ENCODE data around the gene OSTC.

OSTC gene

GRCh38 chr4:108622828-108623227 is 27.6 kb upstream of the OSTC start:
- DNase-seq (ENCODE audit: low spot score in 2 of 2) (no peak), ATAC-seq (replicated peaks; ENCODE audit: extremely low read depth, poor library complexity, severe bottlenecking) (no peak)
- H3K27me3 Mint-ChIP-seq: no peaks in the 10 kb centered on the region
- no peaks in the 10 kb centered on the region for H3K9me3 Mint-ChIP-seq
- H3K36me3 Mint-ChIP-seq (ENCODE audit: insufficient read depth): peaks cover 66% of the 10 kb centered on the region
- peaks cover 42% of the 10 kb centered on the region for H3K4me1 Mint-ChIP-seq
- peak overlapping the region; percentile 2 for H3K4me3 Mint-ChIP-seq
- peak overlapping the region; percentile 83 for H3K27ac Mint-ChIP-seq (ENCODE audit: low read depth)

DNA sequence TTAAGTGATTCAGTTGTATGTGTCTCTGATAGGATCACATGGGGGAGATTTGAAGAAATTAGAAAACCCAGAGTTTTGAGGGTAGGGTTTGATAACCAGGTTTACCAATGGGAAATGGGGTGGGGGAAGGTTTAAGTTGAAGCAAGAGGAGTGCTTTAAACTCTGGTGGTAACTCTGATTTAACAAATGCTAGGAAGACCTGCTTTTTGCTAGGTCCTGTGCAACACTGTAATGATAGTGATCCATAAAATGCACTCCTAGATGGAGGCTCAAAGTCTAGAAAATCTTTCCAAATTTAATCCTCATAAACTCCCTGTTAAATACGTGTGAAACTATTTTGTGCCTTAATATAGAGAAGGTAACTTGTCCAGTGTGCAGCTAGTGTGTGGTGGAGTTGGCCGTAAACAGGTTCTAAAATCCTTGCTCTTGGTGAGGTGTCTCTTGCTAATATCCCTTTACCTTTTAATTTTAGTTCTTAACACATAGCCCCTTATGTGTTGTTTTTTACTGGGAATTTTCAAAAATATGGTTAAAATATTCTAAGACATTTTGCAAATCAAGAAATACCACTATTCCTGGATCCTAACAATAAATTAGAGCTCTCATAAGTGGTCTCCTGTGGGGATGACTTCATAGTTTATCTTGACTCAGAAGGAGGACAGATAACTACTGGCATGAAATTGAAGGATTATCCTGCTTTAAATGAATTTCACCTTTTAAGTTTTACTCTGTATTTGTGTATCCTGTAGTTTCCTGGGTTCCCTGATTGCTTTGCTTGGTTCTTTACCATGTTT is 25.9 kb upstream of the OSTC start:
- no peak for DNase-seq (ENCODE audit: low spot score in 2 of 2)
- H3K4me1 Mint-ChIP-seq: peaks cover 33% of the 10 kb centered on the region
- H3K9me3 Mint-ChIP-seq: no peaks in the 10 kb centered on the region
- ATAC-seq (replicated peaks; ENCODE audit: extremely low read depth, poor library complexity, severe bottlenecking): no peak
- H3K27me3 Mint-ChIP-seq: no peaks in the 10 kb centered on the region
- no peak overlapping the region for H3K4me3 Mint-ChIP-seq
- H3K27ac Mint-ChIP-seq (ENCODE audit: low read depth): peak overlapping the region; percentile 61
- H3K36me3 Mint-ChIP-seq (ENCODE audit: insufficient read depth): peaks cover 72% of the 10 kb centered on the region

DNA sequence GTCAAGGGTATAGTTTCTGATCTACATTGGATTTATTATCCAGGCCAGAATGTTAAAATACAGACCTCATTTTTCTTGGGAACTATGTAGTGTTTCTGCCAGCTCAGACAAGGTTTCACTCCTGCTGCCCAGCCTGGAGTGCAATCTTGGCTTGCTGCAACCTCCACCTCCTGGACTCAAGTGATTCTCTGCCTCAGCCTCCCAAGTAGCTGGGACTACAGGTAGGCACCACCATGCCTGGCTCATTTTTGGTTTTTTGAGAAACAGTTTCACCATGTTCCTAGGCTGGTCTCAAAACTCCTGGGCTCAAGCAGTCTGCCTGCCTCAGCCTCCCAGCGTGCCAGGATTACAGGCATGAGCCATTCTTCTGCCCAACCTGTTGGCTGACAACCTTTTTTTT is 24.3 kb upstream of the OSTC start:
- no peaks in the 10 kb centered on the region for H3K27me3 Mint-ChIP-seq
- no peaks in the 10 kb centered on the region for H3K9me3 Mint-ChIP-seq
- peaks cover 75% of the 10 kb centered on the region for H3K36me3 Mint-ChIP-seq (ENCODE audit: insufficient read depth)
- no peak overlapping the region for H3K4me3 Mint-ChIP-seq
- DNase-seq (ENCODE audit: low spot score in 2 of 2): no peak
- H3K4me1 Mint-ChIP-seq: peaks cover 22% of the 10 kb centered on the region
- H3K27ac Mint-ChIP-seq (ENCODE audit: low read depth): no peak overlapping the region
- no peak for ATAC-seq (replicated peaks; ENCODE audit: extremely low read depth, poor library complexity, severe bottlenecking)

DNA sequence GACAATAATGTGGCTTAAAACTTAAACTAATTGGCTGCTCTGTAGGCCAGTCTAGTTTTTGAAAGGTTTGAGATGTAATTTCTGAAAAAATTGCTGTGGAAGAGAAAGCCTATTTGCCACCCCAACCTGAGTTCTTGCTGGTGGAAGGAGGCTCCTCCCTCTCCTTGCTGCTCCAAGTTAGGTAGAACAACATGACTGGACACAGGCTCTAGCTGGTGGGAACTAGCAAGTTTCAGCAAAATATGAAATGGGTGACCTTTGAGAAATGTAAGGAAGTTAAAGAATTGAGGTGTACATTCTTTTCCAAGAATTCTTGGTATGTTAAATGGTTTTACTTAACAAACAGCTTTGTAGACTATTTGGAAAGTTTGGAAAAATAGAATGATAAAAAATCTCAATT is 22.0 kb upstream of the OSTC start:
- DNase-seq (ENCODE audit: low spot score in 2 of 2) (no peak), ATAC-seq (replicated peaks; ENCODE audit: extremely low read depth, poor library complexity, severe bottlenecking) (no peak)
- H3K27ac Mint-ChIP-seq (ENCODE audit: low read depth): no peak overlapping the region
- H3K4me3 Mint-ChIP-seq: no peak overlapping the region
- H3K4me1 Mint-ChIP-seq: peaks cover 10% of the 10 kb centered on the region
- no peaks in the 10 kb centered on the region for H3K27me3 Mint-ChIP-seq
- H3K36me3 Mint-ChIP-seq (ENCODE audit: insufficient read depth): peaks cover 70% of the 10 kb centered on the region
- no peaks in the 10 kb centered on the region for H3K9me3 Mint-ChIP-seq

DNA sequence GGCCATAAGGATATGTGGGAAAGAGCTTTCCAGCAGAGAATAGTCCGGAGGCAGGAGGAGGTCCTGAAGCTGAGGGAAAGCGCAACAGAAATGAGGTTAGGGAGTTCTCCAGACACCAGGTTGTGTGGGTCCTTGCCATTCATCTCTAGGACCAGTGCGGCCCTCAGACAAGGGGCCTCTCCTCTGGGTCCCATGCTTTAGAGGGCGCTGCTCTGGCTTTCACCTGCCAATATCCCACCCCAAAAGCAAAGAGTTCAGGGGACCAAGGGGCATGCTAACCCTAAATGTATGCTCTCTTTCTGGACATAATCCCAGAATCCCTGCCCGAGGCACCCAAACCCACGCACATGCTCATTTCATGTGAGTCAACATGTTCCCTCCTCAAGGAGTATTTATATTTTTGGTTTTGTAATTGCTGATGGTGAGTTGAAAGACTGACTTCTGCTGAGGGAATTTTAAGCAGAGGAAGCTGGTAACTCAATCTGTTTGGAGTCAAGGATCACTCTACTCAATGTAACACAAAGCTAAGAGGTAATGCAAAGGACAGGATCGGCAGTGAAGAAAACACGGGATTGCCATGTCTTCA is 15.2 kb upstream of the OSTC start:
- no peak for DNase-seq (ENCODE audit: low spot score in 2 of 2)
- H3K4me3 Mint-ChIP-seq: no peak overlapping the region
- ATAC-seq (replicated peaks; ENCODE audit: extremely low read depth, poor library complexity, severe bottlenecking): no peak
- H3K36me3 Mint-ChIP-seq (ENCODE audit: insufficient read depth): peaks cover 35% of the 10 kb centered on the region
- no peaks in the 10 kb centered on the region for H3K27me3 Mint-ChIP-seq
- H3K9me3 Mint-ChIP-seq: no peaks in the 10 kb centered on the region
- H3K4me1 Mint-ChIP-seq: no peaks in the 10 kb centered on the region
- H3K27ac Mint-ChIP-seq (ENCODE audit: low read depth): no peak overlapping the region

- Mint-ChIP-seq H3K9me3 (no peaks in the 10 kb centered on the region), H3K4me3 (no peak overlapping the region), H3K27ac (ENCODE audit: low read depth) (no peak overlapping the region), H3K36me3 (ENCODE audit: insufficient read depth) (peaks cover 26% of the 10 kb centered on the region), H3K27me3 (no peaks in the 10 kb centered on the region), H3K4me1 (no peaks in the 10 kb centered on the region)
- DNase-seq (ENCODE audit: low spot score in 2 of 2) (no peak), ATAC-seq (replicated peaks; ENCODE audit: extremely low read depth, poor library complexity, severe bottlenecking) (no peak)
Observed at GRCh38 chr4:108636246-108636645, 14.2 kb upstream of the OSTC start.

GRCh38 chr4:108637856-108638255 is 12.5 kb upstream of the OSTC start:
- Mint-ChIP-seq H3K36me3 (ENCODE audit: insufficient read depth) (peaks cover 19% of the 10 kb centered on the region), H3K4me1 (no peaks in the 10 kb centered on the region), H3K27me3 (no peaks in the 10 kb centered on the region), H3K4me3 (no peak overlapping the region), H3K9me3 (no peaks in the 10 kb centered on the region), H3K27ac (ENCODE audit: low read depth) (no peak overlapping the region)
- ATAC-seq (replicated peaks; ENCODE audit: extremely low read depth, poor library complexity, severe bottlenecking): no peak
- no peak for DNase-seq (ENCODE audit: low spot score in 2 of 2)

GRCh38 chr4:108644237-108644636 is 6.2 kb upstream of the OSTC start:
- DNase-seq (ENCODE audit: low spot score in 2 of 2): no peak
- H3K9me3 Mint-ChIP-seq: no peaks in the 10 kb centered on the region
- no peaks in the 10 kb centered on the region for H3K36me3 Mint-ChIP-seq (ENCODE audit: insufficient read depth)
- no peaks in the 10 kb centered on the region for H3K4me1 Mint-ChIP-seq
- ATAC-seq (replicated peaks; ENCODE audit: extremely low read depth, poor library complexity, severe bottlenecking): no peak
- H3K4me3 Mint-ChIP-seq: no peak overlapping the region
- H3K27me3 Mint-ChIP-seq: no peaks in the 10 kb centered on the region
- H3K27ac Mint-ChIP-seq (ENCODE audit: low read depth): no peak overlapping the region

GRCh38 chr4:108646706-108647105 is 3.7 kb upstream of the OSTC start:
- H3K27me3 Mint-ChIP-seq: no peaks in the 10 kb centered on the region
- no peaks in the 10 kb centered on the region for H3K9me3 Mint-ChIP-seq
- peaks cover 19% of the 10 kb centered on the region for H3K4me1 Mint-ChIP-seq
- H3K27ac Mint-ChIP-seq (ENCODE audit: low read depth): no peak overlapping the region
- ATAC-seq (replicated peaks; ENCODE audit: extremely low read depth, poor library complexity, severe bottlenecking) (no peak), DNase-seq (ENCODE audit: low spot score in 2 of 2) (no peak)
- peaks cover 7% of the 10 kb centered on the region for H3K36me3 Mint-ChIP-seq (ENCODE audit: insufficient read depth)
- H3K4me3 Mint-ChIP-seq: no peak overlapping the region

GRCh38 chr4:108649863-108650211 is 562 bp upstream of the OSTC start:
- Mint-ChIP-seq H3K36me3 (ENCODE audit: insufficient read depth) (peaks cover 10% of the 10 kb centered on the region), H3K4me1 (peaks cover 38% of the 10 kb centered on the region)
- no peak for ATAC-seq (replicated peaks; ENCODE audit: extremely low read depth, poor library complexity, severe bottlenecking)

GRCh38 chr4:108651014-108651791 is 804 bp downstream of the OSTC start:
- no peak for ATAC-seq (replicated peaks; ENCODE audit: extremely low read depth, poor library complexity, severe bottlenecking)
- Mint-ChIP-seq H3K36me3 (ENCODE audit: insufficient read depth) (peaks cover 15% of the 10 kb centered on the region), H3K4me3 (peak overlapping the region; percentile 97), H3K9me3 (no peaks in the 10 kb centered on the region), H3K4me1 (peaks cover 38% of the 10 kb centered on the region), H3K27me3 (no peaks in the 10 kb centered on the region), H3K27ac (ENCODE audit: low read depth) (peak overlapping the region; percentile 97)
- DNase-seq (ENCODE audit: low spot score in 2 of 2): no peak

More at GRCh38 chr4:108649863-108650211, 562 bp upstream of the OSTC start:
- no peak for DNase-seq (ENCODE audit: low spot score in 2 of 2)
- Mint-ChIP-seq H3K27me3 (no peaks in the 10 kb centered on the region), H3K27ac (ENCODE audit: low read depth) (peak overlapping the region; percentile 97), H3K4me3 (peak overlapping the region; percentile 97), H3K9me3 (no peaks in the 10 kb centered on the region)

DNA sequence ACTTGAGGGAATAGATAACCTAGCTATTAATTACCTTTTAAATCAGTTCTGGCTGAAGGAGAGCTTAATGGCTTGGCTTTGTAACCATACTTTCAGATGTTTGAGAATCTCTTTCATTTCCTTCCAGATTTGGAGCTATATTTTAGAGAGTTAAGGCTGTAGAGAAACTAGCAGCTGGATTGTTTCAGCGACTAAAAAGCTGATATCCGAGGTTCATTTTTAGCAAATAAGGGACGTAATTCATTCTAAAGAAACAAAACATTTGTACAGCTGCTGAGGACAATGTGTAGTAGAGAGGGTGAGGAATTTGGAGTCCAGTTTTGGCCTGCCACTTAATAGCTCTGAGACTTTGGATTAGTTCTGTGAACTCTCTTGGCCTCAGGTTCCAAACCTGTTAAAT is 12.2 kb downstream of the OSTC start:
- Mint-ChIP-seq H3K4me1 (peaks cover 6% of the 10 kb centered on the region), H3K36me3 (ENCODE audit: insufficient read depth) (peaks cover 39% of the 10 kb centered on the region), H3K27ac (ENCODE audit: low read depth) (no peak overlapping the region), H3K27me3 (no peaks in the 10 kb centered on the region), H3K4me3 (no peak overlapping the region), H3K9me3 (no peaks in the 10 kb centered on the region)
- no peak for DNase-seq (ENCODE audit: low spot score in 2 of 2)
- no peak for ATAC-seq (replicated peaks; ENCODE audit: extremely low read depth, poor library complexity, severe bottlenecking)
